NCI-H2171 treated with DMSO at 0.1 percent for 48 hours (cell line): Measurements from ENCODE around the gene ENTREP1.
A peak's percentile ranks its signal among the peaks of the same experiment; 100 is the strongest.
"Not testable (repeated sequence)": the region's sequence is repeated elsewhere in the genome, so short reads cannot be mapped to it uniquely, and the experiment has no call there.

Source experiments
- DNase-seq: peaks from one replicate; lab custom pipeline; 2025; lab: John Stamatoyannopoulos, UW

Gene ENTREP1

DNA sequence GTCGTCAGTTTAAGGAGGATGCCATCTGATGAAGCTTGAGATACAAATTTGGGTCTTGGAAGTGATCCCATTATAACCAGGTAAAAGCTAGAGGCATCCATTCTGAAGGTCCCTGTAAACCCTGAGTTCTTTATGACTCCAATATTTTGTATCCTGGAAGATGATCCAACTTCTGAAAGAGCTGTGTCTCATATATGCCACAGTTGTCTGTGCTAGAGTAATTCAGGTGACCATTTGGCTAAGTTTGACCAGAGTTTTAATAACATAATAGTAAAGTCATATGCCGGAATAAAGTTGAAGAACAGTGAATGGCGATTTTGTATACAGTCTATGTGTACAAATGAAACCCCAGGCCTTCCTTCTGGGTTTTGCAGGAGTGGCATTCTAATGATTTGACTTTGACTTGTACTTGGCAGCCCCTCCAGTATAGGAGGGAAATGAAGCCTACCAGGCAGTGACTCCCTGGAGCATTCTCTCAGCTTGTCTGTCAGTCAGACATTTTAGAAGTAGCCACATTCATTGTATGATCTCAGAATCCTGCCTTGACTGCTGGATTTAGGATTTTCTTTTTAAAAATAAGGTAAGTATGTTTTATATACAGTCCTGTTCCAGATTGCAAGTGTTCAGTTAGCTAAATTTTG is 39.6 kb downstream of the ENTREP1 start:
- no peak for DNase-seq

DNA sequence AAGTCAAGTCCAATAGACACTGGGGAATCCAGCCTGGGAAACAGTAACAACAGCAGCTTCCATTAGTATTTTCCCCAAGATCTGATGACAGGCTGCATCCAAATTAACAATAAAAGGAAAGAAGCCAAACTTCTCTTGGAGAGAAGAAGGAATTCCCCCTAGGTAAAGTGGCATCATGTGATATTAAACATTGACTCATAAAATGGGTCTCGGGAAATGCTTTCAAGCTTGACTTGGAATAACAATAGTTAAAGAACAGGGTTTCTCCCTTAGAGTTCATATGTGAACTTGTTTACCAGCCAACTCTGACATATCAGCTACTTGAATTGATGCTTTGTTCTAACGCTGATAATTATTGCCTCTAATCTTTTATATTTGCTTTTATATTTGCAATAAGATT is 45.4 kb downstream of the ENTREP1 start:
- no peak for DNase-seq

DNA sequence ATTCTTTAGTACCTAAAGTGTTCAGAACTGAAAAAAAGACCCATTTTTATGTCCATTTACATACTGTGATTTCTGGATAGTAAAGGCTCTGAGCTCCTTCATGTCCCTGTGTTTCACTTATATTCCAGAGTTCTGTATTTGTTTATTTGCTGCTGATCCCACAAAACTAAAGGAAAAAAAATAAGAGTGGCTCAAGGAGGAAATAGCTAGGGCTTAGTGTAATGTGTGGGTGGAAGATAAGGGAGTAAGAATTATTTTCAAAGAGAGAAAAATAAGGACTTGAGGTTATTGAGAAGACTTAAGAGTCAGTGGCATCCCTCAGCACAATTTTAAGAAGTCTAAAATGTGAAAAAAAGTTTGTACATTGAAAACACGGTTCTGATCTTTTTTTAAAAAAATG is 46.0 kb downstream of the ENTREP1 start:
- DNase-seq, result no peak

DNA sequence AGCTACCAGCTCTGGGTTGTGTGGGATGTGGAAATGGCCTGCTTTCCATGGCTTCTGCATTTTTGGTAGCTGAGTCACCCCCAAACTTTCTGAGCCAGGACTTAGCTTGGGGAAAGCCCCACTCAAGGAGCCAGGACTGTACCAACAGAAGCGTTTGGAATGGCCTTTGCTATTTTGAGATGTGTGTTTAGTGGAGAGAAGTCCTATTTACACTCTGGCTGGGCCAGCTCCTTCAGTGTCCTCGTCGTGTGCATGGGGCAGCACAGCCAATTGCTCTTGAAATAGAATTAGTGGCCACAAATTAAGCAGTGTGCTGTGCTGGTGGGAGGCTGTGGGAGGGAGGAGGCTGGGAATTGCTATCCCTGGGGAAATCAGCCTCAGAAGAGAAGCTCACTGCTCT is 51.6 kb downstream of the ENTREP1 start:
- DNase-seq, result no peak

DNA sequence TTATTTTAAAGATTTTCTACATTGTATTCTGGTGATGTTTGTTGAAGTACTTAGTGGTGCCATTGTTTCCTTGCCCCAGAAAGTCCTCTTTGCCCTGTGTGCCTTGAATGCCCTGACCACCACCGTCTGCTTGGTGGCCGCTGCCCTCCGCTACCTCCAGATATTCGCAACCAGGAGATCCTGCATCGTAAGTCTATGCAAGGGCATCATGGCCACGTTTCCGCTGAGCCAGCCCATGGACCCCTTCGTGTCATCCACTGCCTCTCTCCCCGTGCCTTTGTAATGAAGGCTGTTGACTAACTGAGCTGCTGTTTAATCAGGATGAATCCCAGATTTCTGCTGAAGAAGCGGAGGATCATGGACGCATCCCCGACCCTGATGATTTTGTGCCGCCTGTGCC is 52.3 kb downstream of the ENTREP1 start:
- DNase-seq, result no peak

DNA sequence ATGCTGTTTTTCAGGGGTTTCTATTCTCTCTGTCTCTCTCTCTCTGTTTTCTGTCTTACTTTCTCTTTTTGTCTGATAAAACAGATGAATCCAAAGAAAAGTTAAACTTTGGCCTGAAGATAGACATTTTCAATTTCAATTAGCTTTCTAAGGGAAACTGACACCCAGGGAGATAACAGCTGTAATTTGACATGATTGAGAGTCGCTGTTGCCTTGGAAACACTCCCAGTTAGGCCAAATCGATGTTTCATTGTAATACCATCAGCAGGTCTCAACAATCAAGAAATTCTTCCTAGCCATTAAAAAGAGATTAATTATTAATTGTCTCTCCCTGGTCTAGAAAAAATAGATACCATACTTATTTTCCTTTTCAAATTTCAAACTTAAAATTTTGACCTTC is 53.0 kb downstream of the ENTREP1 start:
- no peak for DNase-seq

DNA sequence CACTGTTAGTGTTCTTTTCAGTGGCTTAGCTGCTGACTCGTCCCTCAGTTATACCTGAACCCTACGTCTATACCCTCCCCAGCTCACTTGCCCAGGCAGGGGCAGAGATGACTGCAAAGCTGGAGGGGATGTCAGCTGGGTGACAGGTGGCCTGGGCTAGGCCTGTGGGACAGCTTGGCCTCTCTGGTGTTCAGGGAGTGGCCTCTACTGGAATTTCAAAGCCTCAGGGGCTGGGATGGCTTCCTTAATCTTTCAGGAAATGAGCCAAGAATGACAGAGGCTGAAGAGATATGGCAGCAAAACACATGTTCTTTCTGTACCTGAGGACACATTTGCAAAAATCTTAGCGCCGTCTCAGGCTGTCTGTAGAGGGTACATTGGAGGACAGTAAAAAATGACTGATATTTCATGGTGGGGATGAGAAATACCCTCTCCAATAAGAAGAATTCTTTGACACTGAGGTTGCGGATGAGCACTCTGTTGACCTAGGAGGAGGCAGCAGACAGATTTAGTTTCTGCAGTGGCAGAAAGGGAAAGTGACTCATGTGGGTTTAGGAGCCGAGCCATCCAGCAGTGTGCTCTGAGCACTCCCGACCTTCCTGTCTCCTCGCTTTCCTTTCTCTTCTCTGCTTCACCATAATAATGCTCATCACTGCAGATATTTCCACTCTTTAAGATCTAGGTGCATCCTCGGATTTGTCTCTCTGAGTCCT is 54.4 kb downstream of the ENTREP1 start:
- DNase-seq, result no peak

DNA sequence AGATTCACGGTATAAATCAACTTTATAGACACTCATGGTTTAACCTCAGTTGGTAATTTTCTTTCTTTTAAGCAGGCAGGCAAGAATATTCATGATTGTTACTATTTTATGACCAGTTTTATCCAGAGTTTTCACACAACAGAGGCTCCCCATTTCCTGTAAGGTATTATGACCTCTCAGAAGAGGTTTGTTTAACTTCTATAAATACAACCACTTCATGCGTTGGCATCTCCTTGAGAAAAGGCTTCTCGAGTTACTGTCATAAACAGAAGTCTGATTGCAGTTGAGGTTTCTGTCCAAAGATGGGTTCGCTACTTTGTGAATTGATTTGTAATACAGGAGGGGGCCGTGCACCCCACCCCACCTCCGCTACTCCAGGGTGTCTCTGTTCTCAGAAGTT is 55.3 kb downstream of the ENTREP1 start:
- no peak for DNase-seq

DNA sequence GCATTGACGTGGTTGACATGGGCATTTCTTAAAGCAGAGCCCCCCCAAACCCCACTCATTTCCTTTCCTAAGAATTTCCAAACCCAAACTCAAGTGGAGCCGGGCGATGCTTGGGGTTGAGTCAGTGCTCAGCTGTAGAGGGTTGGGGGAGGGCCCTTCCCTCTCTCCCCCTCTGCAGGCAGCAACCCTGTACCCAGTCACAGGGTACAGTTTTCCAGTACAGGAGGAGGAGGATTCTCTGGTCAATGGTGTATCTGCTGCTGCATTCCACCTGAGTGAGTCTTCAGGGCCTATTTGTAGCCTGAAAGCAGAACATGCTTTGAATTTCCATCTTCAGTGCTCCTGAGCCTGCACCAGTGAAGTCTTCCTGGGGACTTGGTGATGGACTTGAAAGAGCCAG is 55.8 kb downstream of the ENTREP1 start:
- DNase-seq, result no peak

DNA sequence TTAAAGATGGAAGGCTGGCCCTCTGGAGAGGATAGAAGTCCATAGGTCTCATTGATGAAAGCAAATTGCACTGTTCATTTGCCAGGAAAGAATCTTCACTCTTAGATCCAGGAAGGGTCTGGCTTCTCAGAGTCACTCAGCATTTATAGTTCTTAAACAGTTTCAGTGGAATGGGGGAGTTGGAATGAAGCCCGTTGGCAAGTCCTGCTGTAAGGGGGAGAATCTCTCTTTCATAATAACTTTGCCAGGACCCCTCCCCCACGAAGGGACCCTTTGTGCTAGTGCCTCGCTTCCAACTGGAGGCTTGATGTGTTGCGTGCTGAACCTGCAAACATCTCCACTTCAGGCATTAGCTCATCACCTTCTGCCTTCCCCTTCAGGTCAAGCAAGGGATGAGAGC is 57.1 kb downstream of the ENTREP1 start:
- DNase-seq, result no peak

DNA sequence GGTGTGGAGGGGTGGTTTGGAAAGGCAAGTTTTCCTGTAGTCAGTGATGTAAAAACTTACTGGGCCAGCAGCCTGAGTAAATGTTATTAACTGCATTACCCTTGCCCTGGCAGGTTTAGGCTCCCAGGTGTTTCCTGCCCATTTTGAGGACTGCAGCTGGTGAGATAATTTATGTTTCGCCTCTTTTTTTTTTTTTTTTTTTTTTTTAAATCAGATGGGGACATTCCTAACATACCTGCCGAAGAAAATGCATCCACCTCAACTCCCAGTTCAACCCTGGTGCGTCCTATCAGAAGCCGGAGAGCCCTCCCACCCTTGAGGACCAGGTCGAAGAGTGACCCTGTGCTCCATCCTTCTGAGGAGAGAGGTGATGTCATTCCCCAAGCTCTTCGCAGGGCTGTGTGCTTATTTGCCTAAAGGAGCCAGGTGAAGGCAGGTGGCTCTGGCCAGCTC is 60.6 kb downstream of the ENTREP1 start:
- peak; percentile 69 for DNase-seq

DNA sequence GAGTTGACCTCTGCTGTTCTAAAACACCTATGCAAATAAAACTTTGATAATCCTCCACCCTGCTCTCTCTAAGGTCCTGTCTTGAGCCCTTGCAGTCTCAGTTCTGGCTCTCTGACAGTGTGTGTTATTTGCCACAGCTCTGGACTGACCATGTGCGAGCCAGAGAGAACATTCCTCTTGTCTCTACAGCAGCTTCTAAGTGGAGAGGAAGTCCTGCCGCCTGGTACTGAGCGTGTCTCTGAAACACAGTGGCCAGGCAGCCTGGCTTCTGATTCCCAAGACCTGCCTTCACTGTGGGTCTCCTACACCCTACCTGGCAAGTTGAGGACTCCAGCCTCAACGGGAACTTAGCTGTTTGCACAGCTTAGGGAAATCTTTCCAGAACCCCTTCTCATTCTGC is 61.6 kb downstream of the ENTREP1 start:
- DNase-seq, result no peak

DNA sequence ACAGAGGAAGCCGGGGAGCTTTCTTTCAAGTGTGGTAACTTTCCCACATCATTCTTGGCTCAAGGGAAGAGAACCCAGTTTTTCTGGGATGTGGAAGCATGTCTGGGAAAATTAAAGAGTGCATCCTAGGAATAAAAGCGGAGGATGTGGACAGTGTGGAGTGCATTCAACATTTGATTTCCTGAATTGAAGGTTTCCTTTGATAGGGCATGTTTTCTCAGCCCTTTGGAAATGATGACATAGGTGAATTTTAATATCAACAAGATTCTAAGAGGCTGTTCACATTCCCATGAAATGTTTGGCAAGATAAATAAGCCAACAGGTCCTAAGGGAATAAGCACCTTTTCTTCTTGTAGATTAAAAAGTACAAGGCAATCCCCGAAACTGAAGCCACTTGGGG is 63.6 kb downstream of the ENTREP1 start:
- no peak for DNase-seq

DNA sequence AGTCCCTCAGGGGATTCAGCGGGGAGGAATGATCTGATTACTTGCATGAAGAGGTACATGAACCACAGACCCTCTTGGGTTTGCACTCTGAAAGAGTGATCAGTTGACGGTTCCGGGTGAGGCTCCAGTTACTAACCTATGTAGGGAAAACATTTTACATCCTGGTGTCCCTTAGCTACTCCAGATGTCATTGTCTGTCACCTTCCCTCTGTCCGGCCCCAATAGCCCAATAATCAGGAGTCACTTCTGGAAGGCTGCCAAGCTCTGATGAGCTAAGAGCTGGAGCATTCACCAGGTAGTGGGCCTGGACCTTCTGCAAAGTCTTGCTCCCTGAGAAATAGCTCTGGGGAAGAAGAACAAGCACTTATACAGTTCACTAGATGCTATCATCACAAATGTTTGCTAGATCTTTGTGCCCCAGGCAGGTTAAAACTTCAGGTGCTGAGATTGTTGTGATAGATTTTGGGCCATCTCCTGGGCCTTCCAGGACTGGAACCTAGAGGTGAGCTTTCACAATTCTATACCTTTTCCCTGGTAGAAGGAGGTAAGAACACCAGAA is 64.5 kb downstream of the ENTREP1 start:
- peak; percentile 86 for DNase-seq

DNA sequence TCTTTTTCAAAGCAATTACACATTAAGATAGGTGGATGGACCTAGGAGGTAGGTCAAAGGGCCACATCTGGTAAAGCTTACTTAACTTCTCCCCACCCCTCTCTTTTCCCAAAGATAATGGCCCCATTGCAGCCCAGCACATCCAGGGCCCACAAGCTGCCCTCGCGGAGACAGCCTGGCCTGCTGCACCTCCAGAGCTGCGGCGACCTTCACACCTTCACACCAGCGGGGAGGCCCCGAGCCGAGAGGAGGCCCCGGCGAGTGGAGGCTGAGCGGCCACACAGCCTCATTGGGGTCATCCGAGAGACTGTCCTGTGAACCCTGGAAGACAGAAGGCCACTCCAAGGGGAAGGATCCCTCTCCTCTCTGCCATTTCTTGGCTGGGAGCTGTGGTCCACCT is 66.5 kb downstream of the ENTREP1 start:
- no peak for DNase-seq

DNA sequence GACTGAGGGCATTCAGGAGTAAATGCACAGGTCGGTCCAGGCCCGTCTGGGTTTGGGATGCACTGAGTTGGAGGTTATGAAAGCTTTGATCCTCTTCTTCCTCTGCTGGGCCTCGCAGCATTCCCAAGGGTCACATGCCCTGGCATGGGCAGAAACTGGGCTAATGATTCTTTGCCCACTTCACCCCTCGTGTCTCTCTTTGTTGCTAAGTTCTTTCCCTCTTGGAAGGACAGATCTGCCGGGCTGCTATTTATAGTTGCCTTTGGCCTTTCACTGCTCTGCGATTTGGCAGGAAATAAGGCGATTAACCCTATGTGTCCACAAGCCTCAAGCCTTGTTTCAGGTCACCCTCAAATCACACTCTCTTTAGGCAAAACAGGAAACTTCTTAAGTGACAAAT is 66.9 kb downstream of the ENTREP1 start:
- no peak for DNase-seq

DNA sequence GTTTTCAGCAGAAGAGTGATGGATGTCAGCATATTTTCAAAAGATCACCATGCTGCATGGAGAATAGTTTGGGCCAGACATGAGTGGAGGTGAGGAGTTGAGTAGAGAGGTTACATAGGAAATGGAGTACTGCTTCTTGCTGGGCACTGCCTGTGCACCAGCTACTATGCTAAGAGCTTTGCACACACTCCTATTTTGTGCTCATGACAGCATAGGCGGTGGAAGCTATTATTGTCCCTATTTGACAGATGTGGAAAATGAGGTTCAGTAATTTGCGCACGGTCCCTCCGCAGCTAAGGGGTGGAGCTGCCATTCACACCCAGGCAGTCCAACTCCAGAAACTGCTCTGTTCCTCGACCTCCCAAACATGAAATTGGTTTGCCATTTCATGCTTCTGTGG is 67.8 kb downstream of the ENTREP1 start:
- no peak for DNase-seq

DNA sequence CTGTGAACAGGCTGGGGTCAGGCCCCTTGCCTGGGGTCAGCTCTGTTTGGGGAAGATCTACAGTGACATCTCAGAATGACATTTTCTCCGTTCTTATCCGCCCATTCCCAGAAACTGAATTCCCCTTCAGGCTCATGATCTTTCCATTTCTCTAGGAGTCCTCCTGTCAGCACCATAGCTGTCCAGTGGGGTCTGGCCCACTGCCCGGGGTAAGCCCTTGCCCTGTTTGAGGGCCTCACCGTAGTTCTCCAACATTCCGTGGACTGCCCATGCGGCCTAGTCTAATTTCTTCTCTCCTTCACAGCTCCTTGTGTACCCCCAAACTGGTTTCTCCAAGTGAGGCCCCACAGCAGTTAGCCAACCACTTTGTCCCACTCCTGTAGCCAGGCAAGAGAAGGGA is 68.4 kb downstream of the ENTREP1 start:
- DNase-seq, result no peak

DNA sequence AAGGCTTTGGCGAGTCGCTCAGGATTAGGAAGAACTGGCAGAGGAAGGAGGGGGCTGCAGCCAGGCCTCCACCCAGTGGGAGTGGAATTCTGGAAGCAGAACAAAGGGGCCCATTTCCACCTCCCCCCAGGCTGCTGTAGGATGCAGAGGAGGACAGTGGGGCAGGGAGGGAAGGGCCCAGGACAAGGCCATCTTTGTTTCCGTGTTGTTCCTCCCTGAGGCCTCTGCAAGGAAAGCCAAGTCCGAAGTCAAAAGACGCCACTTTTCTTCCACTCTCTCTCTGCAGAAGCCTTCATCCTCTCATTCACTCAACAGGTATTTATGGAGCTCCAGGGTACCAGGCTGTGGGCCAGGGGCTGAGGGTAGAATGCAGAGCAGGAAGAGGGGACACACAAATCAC is 70.7 kb downstream of the ENTREP1 start:
- DNase-seq, result no peak

DNA sequence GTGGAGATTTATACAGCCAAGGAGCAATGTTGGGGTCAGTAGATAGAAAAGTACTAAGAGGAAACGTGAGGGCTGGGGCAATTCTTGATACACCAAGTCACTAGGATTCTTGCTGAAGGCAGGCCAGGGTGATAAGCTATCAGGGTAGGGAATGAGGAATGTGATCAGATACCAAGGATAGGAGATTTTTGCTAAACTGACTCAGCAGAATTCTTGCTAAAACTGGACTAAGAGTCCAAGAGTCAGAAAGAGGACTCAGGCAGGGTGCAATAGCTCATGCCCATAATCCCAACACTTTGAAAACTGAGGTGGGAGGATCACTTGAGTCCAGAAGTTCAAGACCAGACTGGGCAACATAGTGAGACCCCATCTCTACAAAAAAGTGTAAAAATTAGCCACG is 71.7 kb downstream of the ENTREP1 start:
- no peak for DNase-seq

DNA sequence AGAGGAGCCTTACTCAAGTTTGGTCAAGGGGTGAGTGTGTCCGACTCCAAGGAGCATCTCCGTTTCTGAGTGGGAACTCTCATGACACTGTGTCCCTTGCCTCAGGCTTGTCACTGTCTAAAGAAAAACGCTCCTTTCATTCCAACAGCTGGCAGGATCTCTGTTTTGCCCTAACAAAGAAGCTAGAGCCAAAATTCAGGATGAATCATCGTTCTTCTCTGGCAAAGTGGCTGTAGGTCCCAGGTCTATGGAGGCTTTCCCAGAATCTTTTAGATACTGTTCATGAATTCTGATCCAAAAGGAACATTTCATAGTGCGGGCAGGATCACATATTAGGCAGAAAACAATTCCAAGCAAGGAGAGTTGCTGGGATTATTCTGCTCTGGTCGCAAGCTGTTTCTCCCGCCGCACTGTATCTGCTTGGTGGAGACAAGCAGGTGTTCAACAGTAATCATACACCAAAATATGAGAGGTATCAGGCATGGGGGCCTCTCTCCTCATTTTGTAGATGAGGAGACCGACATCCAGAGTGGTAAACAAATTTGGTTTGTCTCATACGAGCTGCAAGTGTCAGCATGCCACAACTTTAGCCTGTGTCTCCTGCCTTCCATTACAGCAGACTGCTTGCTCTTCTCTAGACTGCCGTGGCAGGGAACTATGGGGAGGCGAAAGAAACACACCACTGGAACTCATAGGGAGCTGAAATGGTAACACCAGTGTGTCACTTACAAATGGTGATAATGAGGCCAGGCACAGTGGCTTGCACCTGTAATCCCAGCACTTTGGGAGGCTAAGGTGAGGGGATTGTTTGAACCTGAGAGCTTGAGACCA is 72.6 kb downstream of the ENTREP1 start:
- DNase-seq, result peak; percentile 84

DNA sequence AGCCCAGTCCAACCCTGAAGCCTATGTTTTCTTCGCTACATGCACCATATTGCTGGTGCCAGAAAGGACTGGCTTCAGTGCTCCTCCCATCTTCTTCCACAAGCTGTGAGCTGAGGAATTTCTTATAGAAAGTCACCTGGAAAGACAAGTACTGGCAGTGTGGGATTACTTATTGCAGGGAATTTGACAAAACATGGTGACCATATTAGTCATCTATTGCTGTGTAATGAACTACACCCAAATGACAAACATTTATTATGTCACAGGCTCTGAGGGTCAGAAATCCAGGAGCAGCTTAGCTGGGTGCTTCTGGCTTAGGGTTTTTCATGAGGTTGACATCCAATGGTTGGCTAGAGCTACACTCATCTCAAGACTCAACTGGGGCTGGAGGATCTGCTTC is 75.5 kb downstream of the ENTREP1 start:
- DNase-seq, result no peak

DNA sequence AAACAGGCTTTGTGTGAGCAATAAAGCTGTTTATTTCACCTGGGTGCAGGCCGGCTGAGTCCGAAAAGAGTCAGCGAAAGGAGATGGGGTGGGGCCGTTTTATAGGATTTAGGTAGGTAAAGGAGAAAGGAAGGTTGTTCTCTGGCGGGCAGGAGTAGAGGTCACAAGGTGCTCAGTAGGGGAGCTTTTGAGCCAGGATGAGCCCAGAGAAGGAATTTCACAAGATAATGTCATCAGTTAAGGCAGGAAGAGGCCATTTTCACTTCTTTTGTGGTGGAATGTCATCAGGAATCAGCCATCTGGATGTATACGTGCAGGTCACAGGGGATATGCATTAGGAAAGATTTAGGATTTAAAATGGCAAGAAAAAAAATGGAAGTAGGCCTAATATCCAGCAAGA is 84.9 kb downstream of the ENTREP1 start:
- DNase-seq, result not testable (repeated sequence)
